K562 (cell line): ENCODE measurements around the gene INO80. TPM values are rescaled to one million over a fixed set of nuclear protein-coding genes. Genes with fewer than 3 reads are reported as not detected.

ENCODE experiments used
- ATAC-seq: fragments of 200-7000 bp; cut with Tn5 transposase; 3 replicates; pipeline ENCODE4 v1.9.1; 2020; ENCODE audit warnings: moderate library complexity
- BruUV-seq: library from RNA; stranded (reverse); fragments of 400-500 nt; replicated peaks from 2 replicates; lab custom pipeline; 2021; lab: Mats Ljungman, UMichigan
- CTCF ChIA-PET: fragments of 300-600 bp; formaldehyde crosslinking; extraction: SDS; loops from one replicate; lab custom pipeline; 2021; ENCODE audit warnings: low intra/inter-chr PET ratio; lab: Yijun Ruan, JAX
- POLR2A ChIA-PET: fragments of 300-600, 350-650 bp; sonication (Branson Sonifier 250); formaldehyde crosslinking; extraction: SDS; loops from one replicate; lab custom pipeline; 2021; ENCODE audit warnings: antibody characterized with exemption, inconsistent platforms; lab: Yijun Ruan, JAX
- DNase-seq, 4 experiments: peaks; one replicate each; pipeline versions ENCODE4 v3.0.0 to v3.0.0-alpha.2; 2011 to 2018; ENCODE audit warnings: low spot score in 3 of 4, mixed read lengths in 3 of 4; ENCODE audit errors: extremely low read depth in 1 of 4
- FAIRE-seq: peaks from 2 replicates; lab custom pipeline; 2011; peaks lifted over from hg19 to GRCh38; lab: Jason Lieb, UNC
- H2AFZ ChIP-seq: 2 replicates; pipeline ENCODE4 v1.6.0; 2011; ENCODE audit warnings: low read depth, low read length, control low read depth, inconsistent platforms
- H3K27ac ChIP-seq: fragments of 200-600 bp; 3 replicates; pipeline ENCODE4 v1.8.0; 2011; ENCODE audit warnings: low read depth, mild to moderate bottlenecking, control low read depth, inconsistent platforms, low read length, moderate library complexity, mixed read lengths; ENCODE audit errors: extremely low read depth
- H3K27me3 ChIP-seq, 2 experiments: fragments of 300-600 bp in 1 of 2; 2 replicates in 1 of 2; 3 replicates in 1 of 2; pipeline versions ENCODE4 v1.6.0 to v1.8.0; 2011; ENCODE audit warnings: inconsistent platforms in 2 of 2, low read length in 2 of 2, mild to moderate bottlenecking in 1 of 2, mixed read lengths in 1 of 2, moderate library complexity in 1 of 2; ENCODE audit not compliant: control insufficient read depth in 2 of 2, insufficient read depth in 2 of 2
- H3K36me3 ChIP-seq: fragments of 300-600 bp; 3 replicates; pipeline ENCODE4 v1.8.0; 2011; ENCODE audit warnings: mild to moderate bottlenecking, low read length, inconsistent platforms; ENCODE audit not compliant: control insufficient read depth, insufficient read depth
- H3K4me1 ChIP-seq, 2 experiments: fragments of 200-600 bp in 1 of 2; replicated peaks in 1 of 2; 2 replicates in 1 of 2; 3 replicates in 1 of 2; pipeline versions ENCODE4 v1.5.1 to v1.8.0; 2011; ENCODE audit warnings: inconsistent platforms in 2 of 2, low read length in 2 of 2, mild to moderate bottlenecking in 1 of 2, mixed read lengths in 1 of 2, moderate library complexity in 1 of 2; ENCODE audit not compliant: control insufficient read depth in 2 of 2, insufficient read depth in 2 of 2
- H3K4me2 ChIP-seq: 2 replicates; pipeline ENCODE4 v1.6.1; 2011; ENCODE audit warnings: low read length, control low read depth, inconsistent platforms, mixed read lengths; ENCODE audit not compliant: insufficient read depth
- H3K4me3 ChIP-seq: fragments of 200-600 bp; sonication (generic), shearing (Covaris generic); 2 replicates; pipeline ENCODE4 v1.5.1; 2016; ENCODE audit warnings: control low read depth, inconsistent platforms
- H3K79me2 ChIP-seq: fragments of 200-600 bp; 3 replicates; pipeline ENCODE4 v1.8.0; 2011; ENCODE audit warnings: low read length, inconsistent platforms; ENCODE audit not compliant: control insufficient read depth, insufficient read depth
- H3K9ac ChIP-seq, 2 experiments: 2 replicates each; pipeline versions ENCODE4 v1.6.0 to v1.6.1; 2011; ENCODE audit warnings: low read depth in 2 of 2, low read length in 2 of 2, control low read depth in 1 of 2, inconsistent platforms in 1 of 2, mild to moderate bottlenecking in 1 of 2, mixed read lengths in 1 of 2; ENCODE audit not compliant: insufficient read depth in 1 of 2
- H3K9me1 ChIP-seq: one replicate; pipeline ENCODE4 v1.6.0; 2011; ENCODE audit warnings: inconsistent platforms, mild to moderate bottlenecking, low read length, moderate library complexity; ENCODE audit not compliant: control insufficient read depth, insufficient read depth
- H3K9me3 ChIP-seq: replicated peaks from 2 replicates; pipeline ENCODE4 v1.5.1; 2011; ENCODE audit warnings: low read depth, low read length, inconsistent platforms; ENCODE audit not compliant: control insufficient read depth, insufficient read depth
- H4K20me1 ChIP-seq: replicated peaks from 2 replicates; pipeline ENCODE4 v1.6.1; 2011; ENCODE audit warnings: low read length, inconsistent platforms, mixed read lengths; ENCODE audit not compliant: control insufficient read depth, insufficient read depth
- CBX2 ChIP-seq: fragments of 200-600 bp; sonication (generic); IDR thresholded peaks from one replicate; pipeline ENCODE4 v1.6.1; 2012; ENCODE audit warnings: mild to moderate bottlenecking, low read length, inconsistent platforms; ENCODE audit not compliant: insufficient read depth, poor library complexity, severe bottlenecking
- CREB1 ChIP-seq, 2 experiments: sonication (generic) in 1 of 2; formaldehyde crosslinking in 1 of 2; IDR thresholded peaks; 2 replicates each; pipeline versions ENCODE4 v1.6.1 to v1.8.0; 2012 to 2022; ENCODE audit warnings: inconsistent platforms in 1 of 2, mild to moderate bottlenecking in 1 of 2, missing genetic modification reagents in 1 of 2, moderate library complexity in 1 of 2
- DMBX1 ChIP-seq: fragments of 250-450 bp; sonication (Bioruptor Pico); IDR thresholded peaks from 2 replicates; pipeline ENCODE4 v1.8.0; 2022; ENCODE audit warnings: inconsistent platforms, mild to moderate bottlenecking, moderate library complexity, borderline replicate concordance
- FOXA3 ChIP-seq, 2 experiments: fragments of 450-650 bp in 1 of 2; sonication (generic) in 1 of 2; formaldehyde crosslinking; IDR thresholded peaks in 1 of 2; conservative IDR thresholded peaks in 1 of 2; 2 replicates each; pipeline versions ENCODE4 v1.4.0 to v1.8.0; 2020 to 2022; ENCODE audit warnings: mild to moderate bottlenecking in 2 of 2, missing genetic modification reagents in 1 of 2
- GTF2A2 ChIP-seq: IDR thresholded peaks from 2 replicates; pipeline ENCODE4 v1.6.1; 2016; ENCODE audit warnings: mild to moderate bottlenecking, missing genetic modification characterization, missing compliant biosample characterization
- MEIS2 ChIP-seq: fragments of 450-650 bp; IDR thresholded peaks from 2 replicates; pipeline ENCODE4 v1.6.1; 2014; ENCODE audit warnings: mild to moderate bottlenecking; ENCODE audit not compliant: partially characterized antibody
- NR3C1 ChIP-seq: sonication (generic); formaldehyde crosslinking; IDR thresholded peaks from 2 replicates; pipeline ENCODE4 v1.8.1; 2022; ENCODE audit warnings: missing genetic modification reagents
- POLR2H ChIP-seq: IDR thresholded peaks from 2 replicates; pipeline ENCODE4 v1.6.1; 2016; ENCODE audit warnings: missing genetic modification characterization, low read depth, mild to moderate bottlenecking, control low read depth, missing compliant biosample characterization, moderate library complexity
- SMAD3 ChIP-seq: fragments of 450-650 bp; formaldehyde crosslinking; conservative IDR thresholded peaks from 2 replicates; pipeline ENCODE4 v1.4.0; 2020; ENCODE audit warnings: mild to moderate bottlenecking
- ZEB2 ChIP-seq: fragments of 450-650 bp; IDR thresholded peaks from 2 replicates; pipeline ENCODE4 v1.6.1; 2016
- ZNF282 ChIP-seq: sonication (generic); formaldehyde crosslinking; IDR thresholded peaks from 2 replicates; pipeline ENCODE4 v1.8.1; 2023; ENCODE audit warnings: missing genetic modification reagents
- ZNF311 ChIP-seq: fragments of 250-450 bp; sonication (Bioruptor Pico); IDR thresholded peaks from 2 replicates; pipeline ENCODE4 v1.4.0; 2020; ENCODE audit warnings: mild to moderate bottlenecking, moderate library complexity
- WGBS: fragments of 100-300 bp; shearing (Covaris generic); methylation state at CpG from one replicate; pipeline ENCODE4 v1.1.6; 2016; ENCODE audit warnings: low coverage, mixed read lengths; ENCODE audit not compliant: insufficient coverage; ENCODE audit errors: missing lambda C conversion rate; 5-methylcytosine and 5-hydroxymethylcytosine counted together
- in situ Hi-C: fragments of 300-500 bp; cut with MboI; formaldehyde crosslinking; loops from 4 replicates; pipeline ENCODE4 v1.15.0; 2018; ENCODE audit warnings: inconsistent platforms, mixed read lengths
- intact Hi-C: fragments of 100-400 bp; cut with micrococcal nuclease; formaldehyde crosslinking; loops from 2 replicates; pipeline ENCODE4 v1.14.2; 2022
- polyA plus RNA-seq, 8 experiments: library from polyadenylated mRNA; depleted of rRNA in 4 of 8; stranded (reverse) in 5 of 8; unstranded in 3 of 8; fragments of >200 nt; fragmentation: Nextera tagmentation in 2 of 8; fragmentation: Illumina TruSeq in 1 of 8; extraction: Ambion mirVana in 2 of 8; extraction: Trizol in 1 of 8; gene quantifications; 2 replicates each; pipeline versions ENCODE4 v1.2.1 to v1.2.3, GENCODE V29; 2011 to 2014; ENCODE audit warnings: inconsistent platforms in 1 of 8, missing spikeins in 1 of 8
- total RNA-seq, 7 experiments: library from RNA; depleted of rRNA in 6 of 7; stranded (reverse); fragments of >200 nt in 6 of 7; fragmentation: Illumina TruSeq in 2 of 7; extraction: Trizol in 2 of 7; gene quantifications; 2 replicates each; pipeline versions ENCODE4 v1.2.1 to v1.2.3, GENCODE V29; 2011 to 2021; ENCODE audit warnings: low replicate concordance in 1 of 7
- TF ChIP-seq, protein P1 (sequence below): fragments of 450-650 bp; IDR thresholded peaks from 2 replicates; pipeline ENCODE4 v1.6.1; 2016; ENCODE audit warnings: missing biosample characterization, missing genetic modification characterization
- TF ChIP-seq, protein P2 (sequence below): fragments of 450-650 bp; IDR thresholded peaks from 2 replicates; pipeline ENCODE4 v1.6.1; 2018; ENCODE audit warnings: mild to moderate bottlenecking, low read depth; ENCODE audit not compliant: partially characterized antibody
- TF ChIP-seq, protein P3 (sequence below): fragments of 450-650 bp; formaldehyde crosslinking; IDR thresholded peaks from 2 replicates; pipeline ENCODE4 v1.4.0; 2022; ENCODE audit warnings: mild to moderate bottlenecking, moderate library complexity
- TF ChIP-seq, protein P4 (sequence below), 2 experiments: fragments of 450-650 bp in 1 of 2; IDR thresholded peaks; 2 replicates each; pipeline ENCODE4 v1.6.1; 2011 to 2017; ENCODE audit warnings: low read depth in 2 of 2, antibody characterized with exemption in 1 of 2, borderline replicate concordance in 1 of 2, low read length in 1 of 2, mild to moderate bottlenecking in 1 of 2, mixed read lengths in 1 of 2; ENCODE audit not compliant: control insufficient read depth in 1 of 2

The INO80 gene
- total and polyA plus RNA-seq, 9 of the 15 experiments (the other 6 are each of a cell fraction or from before 2014, with no cell fraction given): 1.1 to 25.7 (median 19.9) TPM

DNA sequence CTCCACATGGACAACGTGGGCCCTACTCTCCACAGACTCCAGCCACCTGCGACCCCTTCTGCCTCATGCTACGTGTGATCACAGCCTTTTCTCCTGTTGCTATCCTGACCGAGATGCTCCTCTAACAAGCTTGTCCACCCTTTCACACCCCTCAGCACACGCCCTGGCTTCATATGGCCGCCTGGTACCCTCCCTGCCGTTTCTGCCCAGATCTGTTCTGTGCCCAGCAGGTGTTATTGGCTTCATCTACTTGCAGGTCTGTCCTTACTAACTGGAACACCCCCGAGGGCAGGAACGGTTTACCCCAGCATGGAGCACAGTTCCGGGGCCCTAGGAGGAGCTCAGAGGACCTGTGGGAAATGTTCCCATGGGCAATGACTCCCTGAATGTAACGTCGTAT lies 152.9 kb downstream of the INO80 start:
- no peaks in the 10 kb centered on the region; a peak in 1 of 5 replicates for H3K27me3 ChIP-seq
- H4K20me1 ChIP-seq: no peaks in the 10 kb centered on the region
- H3K9ac ChIP-seq: no peak overlapping the region
- WGBS: 25% methylated on average over 12 of the region's 12 CpGs
- CTCF ChIA-PET: no interaction called here
- FAIRE-seq: no peak
- 0 out of 2 replicates have a peak overlapping the region, but pooled peaks have one; percentile 6 for H3K4me2 ChIP-seq
- BruUV-seq: no TSS peak
- in situ Hi-C loops: no loop called here
- no peak overlapping the region for H2AFZ ChIP-seq
- H3K36me3 ChIP-seq: no peaks in the 10 kb centered on the region
- no peak for ATAC-seq
- no peaks in the 10 kb centered on the region for H3K79me2 ChIP-seq
- no peak overlapping the region for H3K4me3 ChIP-seq
- H3K9me1 ChIP-seq: no peaks in the 10 kb centered on the region
- DNase-seq: no peak
- no peak overlapping the region for H3K27ac ChIP-seq
- no peaks in the 10 kb centered on the region for H3K9me3 ChIP-seq
- intact Hi-C loops: no loop called here
- H3K4me1 ChIP-seq: peaks cover 0 to 23% of the 10 kb centered on the region in 2 experiments; a peak in 4 of 5 replicates
- POLR2A ChIA-PET: interaction anchor here (0.6 to 2.7 kb wide), 5 partner anchors 8 to 33 kb away, joined by 3 to 16 read pairs (median 3); partner anchors contain the start of gene CHAC1
- no peak for TF ChIP-seq ZNF311 (CRISPR knock-in tag)
- no peak for TF ChIP-seq ZEB2
- no peak for TF ChIP-seq FOXA3 (CRISPR knock-in tag; conservative IDR thresholded peaks at IDR 0.05 in 1 of 2, IDR thresholded peaks at IDR 0.05 in 1 of 2)
- TF ChIP-seq, protein P1, sequence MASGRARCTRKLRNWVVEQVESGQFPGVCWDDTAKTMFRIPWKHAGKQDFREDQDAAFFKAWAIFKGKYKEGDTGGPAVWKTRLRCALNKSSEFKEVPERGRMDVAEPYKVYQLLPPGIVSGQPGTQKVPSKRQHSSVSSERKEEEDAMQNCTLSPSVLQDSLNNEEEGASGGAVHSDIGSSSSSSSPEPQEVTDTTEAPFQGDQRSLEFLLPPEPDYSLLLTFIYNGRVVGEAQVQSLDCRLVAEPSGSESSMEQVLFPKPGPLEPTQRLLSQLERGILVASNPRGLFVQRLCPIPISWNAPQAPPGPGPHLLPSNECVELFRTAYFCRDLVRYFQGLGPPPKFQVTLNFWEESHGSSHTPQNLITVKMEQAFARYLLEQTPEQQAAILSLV (tag): no peak
- no peak for TF ChIP-seq CBX2
- no peak for TF ChIP-seq NR3C1 (CRISPR knock-in tag)
- no peak for TF ChIP-seq GTF2A2 (tag)
- TF ChIP-seq MEIS2: no peak
- TF ChIP-seq, protein P2, sequence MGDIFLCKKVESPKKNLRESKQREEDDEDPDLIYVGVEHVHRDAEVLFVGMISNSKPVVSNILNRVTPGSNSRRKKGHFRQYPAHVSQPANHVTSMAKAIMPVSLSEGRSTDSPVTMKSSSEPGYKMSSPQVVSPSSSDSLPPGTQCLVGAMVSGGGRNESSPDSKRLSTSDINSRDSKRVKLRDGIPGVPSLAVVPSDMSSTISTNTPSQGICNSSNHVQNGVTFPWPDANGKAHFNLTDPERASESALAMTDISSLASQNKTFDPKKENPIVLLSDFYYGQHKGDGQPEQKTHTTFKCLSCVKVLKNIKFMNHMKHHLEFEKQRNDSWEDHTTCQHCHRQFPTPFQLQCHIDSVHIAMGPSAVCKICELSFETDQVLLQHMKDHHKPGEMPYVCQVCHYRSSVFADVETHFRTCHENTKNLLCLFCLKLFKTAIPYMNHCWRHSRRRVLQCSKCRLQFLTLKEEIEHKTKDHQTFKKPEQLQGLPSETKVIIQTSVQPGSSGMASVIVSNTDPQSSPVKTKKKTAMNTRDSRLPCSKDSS: no peak
- no peak for TF ChIP-seq ZNF282
- no peak for TF ChIP-seq CREB1 (IDR thresholded peaks at IDR 0.05)
- no peak for TF ChIP-seq CREB1 (CRISPR knock-in tag; IDR thresholded peaks at IDR 0.05)
- no peak for TF ChIP-seq SMAD3 (CRISPR knock-in tag)
- TF ChIP-seq, protein P3, sequence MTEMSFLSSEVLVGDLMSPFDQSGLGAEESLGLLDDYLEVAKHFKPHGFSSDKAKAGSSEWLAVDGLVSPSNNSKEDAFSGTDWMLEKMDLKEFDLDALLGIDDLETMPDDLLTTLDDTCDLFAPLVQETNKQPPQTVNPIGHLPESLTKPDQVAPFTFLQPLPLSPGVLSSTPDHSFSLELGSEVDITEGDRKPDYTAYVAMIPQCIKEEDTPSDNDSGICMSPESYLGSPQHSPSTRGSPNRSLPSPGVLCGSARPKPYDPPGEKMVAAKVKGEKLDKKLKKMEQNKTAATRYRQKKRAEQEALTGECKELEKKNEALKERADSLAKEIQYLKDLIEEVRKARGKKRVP (CRISPR knock-in tag): no peak
- TF ChIP-seq DMBX1 (CRISPR knock-in tag): no peak
- TF ChIP-seq POLR2H (tag): no peak
- TF ChIP-seq, protein P4, sequence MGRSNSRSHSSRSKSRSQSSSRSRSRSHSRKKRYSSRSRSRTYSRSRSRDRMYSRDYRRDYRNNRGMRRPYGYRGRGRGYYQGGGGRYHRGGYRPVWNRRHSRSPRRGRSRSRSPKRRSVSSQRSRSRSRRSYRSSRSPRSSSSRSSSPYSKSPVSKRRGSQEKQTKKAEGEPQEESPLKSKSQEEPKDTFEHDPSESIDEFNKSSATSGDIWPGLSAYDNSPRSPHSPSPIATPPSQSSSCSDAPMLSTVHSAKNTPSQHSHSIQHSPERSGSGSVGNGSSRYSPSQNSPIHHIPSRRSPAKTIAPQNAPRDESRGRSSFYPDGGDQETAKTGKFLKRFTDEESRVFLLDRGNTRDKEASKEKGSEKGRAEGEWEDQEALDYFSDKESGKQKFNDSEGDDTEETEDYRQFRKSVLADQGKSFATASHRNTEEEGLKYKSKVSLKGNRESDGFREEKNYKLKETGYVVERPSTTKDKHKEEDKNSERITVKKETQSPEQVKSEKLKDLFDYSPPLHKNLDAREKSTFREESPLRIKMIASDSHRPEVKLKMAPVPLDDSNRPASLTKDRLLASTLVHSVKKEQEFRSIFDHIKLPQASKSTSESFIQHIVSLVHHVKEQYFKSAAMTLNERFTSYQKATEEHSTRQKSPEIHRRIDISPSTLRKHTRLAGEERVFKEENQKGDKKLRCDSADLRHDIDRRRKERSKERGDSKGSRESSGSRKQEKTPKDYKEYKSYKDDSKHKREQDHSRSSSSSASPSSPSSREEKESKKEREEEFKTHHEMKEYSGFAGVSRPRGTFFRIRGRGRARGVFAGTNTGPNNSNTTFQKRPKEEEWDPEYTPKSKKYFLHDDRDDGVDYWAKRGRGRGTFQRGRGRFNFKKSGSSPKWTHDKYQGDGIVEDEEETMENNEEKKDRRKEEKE (IDR thresholded peaks at IDR 0.05; ENCODE audit: borderline replicate concordance in 1 of 2, control insufficient read depth in 1 of 2, low read depth in 2 of 2, low read length in 1 of 2): no peak
